Memory B cell (primary cell): ENCODE data around the gene HDHD3.
"Not testable (repeated sequence)": the region's sequence is repeated elsewhere in the genome, so short reads cannot be mapped to it uniquely, and the experiment has no call there.

Experiments
- ATAC-seq: fragments of 150-1000 bp; cut with Tn5 transposase; 2 replicates; pipeline ENCODE4 v1.10.0; 2021; ENCODE audit warnings: low read depth, mild to moderate bottlenecking, moderate library complexity
- DNase-seq, 2 donors: peaks; one replicate each; pipeline ENCODE4 v3.0.0; 2022; ENCODE audit warnings: low spot score in 2 of 2
- H3K27ac Mint-ChIP-seq: one replicate; pipeline ENCODE4 v1.8.0; 2022; ENCODE audit warnings: mild to moderate bottlenecking, moderate library complexity, mixed read lengths
- H3K27me3 Mint-ChIP-seq: one replicate; pipeline ENCODE4 v1.8.0; 2022; ENCODE audit warnings: mixed read lengths
- H3K36me3 Mint-ChIP-seq: one replicate; pipeline ENCODE4 v1.8.0; 2022; ENCODE audit warnings: mild to moderate bottlenecking, mixed read lengths
- H3K4me1 Mint-ChIP-seq: one replicate; pipeline ENCODE4 v1.8.0; 2022; ENCODE audit warnings: mixed read lengths
- H3K4me3 Mint-ChIP-seq: one replicate; pipeline ENCODE4 v1.8.0; 2022; ENCODE audit warnings: mild to moderate bottlenecking, moderate library complexity, mixed read lengths
- H3K9me3 Mint-ChIP-seq: one replicate; pipeline ENCODE4 v1.8.0; 2022; ENCODE audit warnings: mixed read lengths

HDHD3 gene

GRCh38 chr9:113376634-113377567 is at the start of gene HDHD3:
Gene HDHD3 (minus strand): TSS chr9:113376986. CDS start chr9:113374354, 2,632 bp downstream.
- ATAC-seq (peak; percentile 88), DNase-seq (peak; percentile 71)
- no peaks in the 10 kb centered on the region for H3K9me3 Mint-ChIP-seq
- H3K4me1 Mint-ChIP-seq, result peaks cover 24% of the 10 kb centered on the region
- no peaks in the 10 kb centered on the region for H3K27me3 Mint-ChIP-seq
- peak within 1 kb of the TSS; percentile 93 for H3K4me3 Mint-ChIP-seq
- peak within 1 kb of the TSS; percentile 65 for H3K27ac Mint-ChIP-seq
- H3K36me3 Mint-ChIP-seq, result peaks cover 7% of the 10 kb centered on the region

- H3K27ac Mint-ChIP-seq, result no peak overlapping the region
- no peak overlapping the region for H3K4me3 Mint-ChIP-seq
- H3K27me3 Mint-ChIP-seq, result peaks cover 7% of the 10 kb centered on the region
- no peak for ATAC-seq
- H3K36me3 Mint-ChIP-seq, result no peaks in the 10 kb centered on the region
- H3K4me1 Mint-ChIP-seq, result no peaks in the 10 kb centered on the region
- no peaks in the 10 kb centered on the region for H3K9me3 Mint-ChIP-seq
- DNase-seq, result no peak
These were observed 48.3 kb upstream of the HDHD3 start for GRCh38 chr9:113425072-113425471.

- Mint-ChIP-seq H3K4me3 (no peak overlapping the region), H3K27ac (no peak overlapping the region), H3K36me3 (no peaks in the 10 kb centered on the region), H3K27me3 (peaks cover 7% of the 10 kb centered on the region), H3K9me3 (no peaks in the 10 kb centered on the region), H3K4me1 (no peaks in the 10 kb centered on the region)
- DNase-seq (no peak), ATAC-seq (no peak)
These were observed 44.9 kb upstream of the HDHD3 start for GRCh38 chr9:113421726-113422125.

- no peak for DNase-seq
- Mint-ChIP-seq H3K4me3 (no peak overlapping the region), H3K4me1 (no peaks in the 10 kb centered on the region), H3K36me3 (no peaks in the 10 kb centered on the region), H3K27me3 (no peaks in the 10 kb centered on the region), H3K27ac (no peak overlapping the region), H3K9me3 (no peaks in the 10 kb centered on the region)
- no peak for ATAC-seq
These were observed 40.6 kb upstream of the HDHD3 start for GRCh38 chr9:113417370-113417769.

- Mint-ChIP-seq H3K4me1 (no peaks in the 10 kb centered on the region), H3K27ac (no peak overlapping the region), H3K36me3 (no peaks in the 10 kb centered on the region), H3K4me3 (no peak overlapping the region), H3K27me3 (no peaks in the 10 kb centered on the region), H3K9me3 (no peaks in the 10 kb centered on the region)
- ATAC-seq (peak; percentile 100), DNase-seq (peak; percentile 21 to 36)
These were observed 39.4 kb upstream of the HDHD3 start for GRCh38 chr9:113416149-113416721.

- Mint-ChIP-seq H3K4me3 (peak within 1 kb of the TSS; percentile 96), H3K9me3 (no peaks in the 10 kb centered on the region), H3K27ac (peak within 1 kb of the TSS; percentile 97), H3K27me3 (no peaks in the 10 kb centered on the region), H3K4me1 (peaks cover 16% of the 10 kb centered on the region), H3K36me3 (peaks cover 12% of the 10 kb centered on the region)
- DNase-seq, result peak; percentile 92 to 95
- peak; percentile 88 for ATAC-seq
These were observed 33.5 kb upstream of the HDHD3 start, which contains the start of the genes C9orf43 and POLE3 for GRCh38 chr9:113410207-113410864. Gene C9orf43 (plus strand): TSS chr9:113410747. CDS start chr9:113413494, 2,747 bp downstream. Gene POLE3 (minus strand): TSS chr9:113410675. CDS start chr9:113410293, 382 bp downstream.

- Mint-ChIP-seq H3K4me3 (peak overlapping the region; percentile 96), H3K27ac (peak overlapping the region; percentile 97), H3K27me3 (no peaks in the 10 kb centered on the region), H3K36me3 (peaks cover 12% of the 10 kb centered on the region), H3K4me1 (peaks cover 16% of the 10 kb centered on the region), H3K9me3 (no peaks in the 10 kb centered on the region)
- DNase-seq (no peak), ATAC-seq (no peak)
These were observed 33.1 kb upstream of the HDHD3 start for GRCh38 chr9:113409883-113410206.

GRCh38 chr9:113409481-113409880 is 32.7 kb upstream of the HDHD3 start:
- ATAC-seq, result no peak
- no peaks in the 10 kb centered on the region for H3K27me3 Mint-ChIP-seq

GRCh38 chr9:113406873-113407511 is 30.2 kb upstream of the HDHD3 start:
- H3K27me3 Mint-ChIP-seq, H3K4me3 Mint-ChIP-seq, H3K9me3 Mint-ChIP-seq: not testable (repeated sequence)
- peak; percentile 10 for ATAC-seq
- H3K36me3 Mint-ChIP-seq, result peaks cover 12% of the 10 kb centered on the region
- DNase-seq, result peak; percentile 33 to 42
- H3K4me1 Mint-ChIP-seq, result peaks cover 16% of the 10 kb centered on the region
- H3K27ac Mint-ChIP-seq, result peak overlapping the region; percentile 68

More at GRCh38 chr9:113409481-113409880, 32.7 kb upstream of the HDHD3 start:
- DNase-seq, result no peak
- H3K9me3 Mint-ChIP-seq, result no peaks in the 10 kb centered on the region
- H3K4me3 Mint-ChIP-seq, result peak overlapping the region; percentile 96
- H3K36me3 Mint-ChIP-seq, result peaks cover 12% of the 10 kb centered on the region
- H3K27ac Mint-ChIP-seq, result peak overlapping the region; percentile 97
- H3K4me1 Mint-ChIP-seq, result peaks cover 16% of the 10 kb centered on the region

GRCh38 chr9:113406353-113406752 is 29.6 kb upstream of the HDHD3 start:
- DNase-seq, ATAC-seq, H3K9me3 Mint-ChIP-seq, H3K27me3 Mint-ChIP-seq, H3K4me3 Mint-ChIP-seq: not testable (repeated sequence)
- H3K4me1 Mint-ChIP-seq, result peaks cover 20% of the 10 kb centered on the region
- H3K36me3 Mint-ChIP-seq, result peaks cover 12% of the 10 kb centered on the region
- peak overlapping the region; percentile 68 for H3K27ac Mint-ChIP-seq

GRCh38 chr9:113403646-113404045 is 26.9 kb upstream of the HDHD3 start:
- H3K27me3 Mint-ChIP-seq, result no peaks in the 10 kb centered on the region
- peaks cover 25% of the 10 kb centered on the region for H3K4me1 Mint-ChIP-seq
- DNase-seq (no peak), ATAC-seq (no peak)
- H3K4me3 Mint-ChIP-seq, result no peak overlapping the region
- no peaks in the 10 kb centered on the region for H3K9me3 Mint-ChIP-seq
- H3K27ac Mint-ChIP-seq, result no peak overlapping the region
- peaks cover 9% of the 10 kb centered on the region for H3K36me3 Mint-ChIP-seq

GRCh38 chr9:113401027-113401792 is 24.4 kb upstream of the HDHD3 start, which contains the start of gene ALAD:
Gene ALAD (minus strand): TSS chr9:113401284. CDS start chr9:113393559, 7,725 bp downstream.
- DNase-seq (peak; percentile 99 to 100), ATAC-seq (peak; percentile 97)
- H3K27ac Mint-ChIP-seq, result peak within 1 kb of the TSS; percentile 88
- no peaks in the 10 kb centered on the region for H3K9me3 Mint-ChIP-seq
- peaks cover 5% of the 10 kb centered on the region for H3K36me3 Mint-ChIP-seq
- H3K4me3 Mint-ChIP-seq, result peak within 1 kb of the TSS; percentile 99
- H3K4me1 Mint-ChIP-seq, result peaks cover 25% of the 10 kb centered on the region
- H3K27me3 Mint-ChIP-seq, result no peaks in the 10 kb centered on the region

GRCh38 chr9:113399646-113400200 is 22.9 kb upstream of the HDHD3 start:
- peaks cover 25% of the 10 kb centered on the region for H3K4me1 Mint-ChIP-seq
- H3K9me3 Mint-ChIP-seq, result no peaks in the 10 kb centered on the region
- no peaks in the 10 kb centered on the region for H3K27me3 Mint-ChIP-seq
- DNase-seq, result no peak
- peak overlapping the region; percentile 61 for H3K4me3 Mint-ChIP-seq
- no peak overlapping the region for H3K27ac Mint-ChIP-seq
- no peak for ATAC-seq
- H3K36me3 Mint-ChIP-seq, result peaks cover 6% of the 10 kb centered on the region
